ENCODE measurements around the gene XPR1. TPM values are rescaled to one million over a fixed set of nuclear protein-coding genes. Genes with fewer than 3 reads are reported as not detected.

The XPR1 gene
- total and polyA plus RNA-seq, 2 donors, result 9.5 to 10.3 TPM

DNA sequence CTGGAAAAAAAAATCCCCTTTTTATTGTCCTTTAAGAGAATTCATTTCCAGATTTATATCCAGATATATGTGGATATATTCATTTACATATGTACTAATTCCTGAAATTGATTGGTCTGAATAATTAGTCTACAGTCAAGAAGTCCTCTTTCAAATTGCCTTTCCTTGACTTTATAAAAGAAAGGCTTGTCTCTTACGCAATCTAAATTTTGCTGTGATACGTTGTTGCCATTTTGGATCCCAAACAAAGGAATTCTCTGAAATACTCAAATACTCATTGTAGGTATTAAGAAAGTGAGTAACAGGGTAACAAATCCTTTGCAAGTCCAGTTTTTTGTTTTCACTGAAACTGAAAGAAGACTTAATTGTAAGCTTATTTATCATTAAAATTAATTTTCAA lies 144.0 kb downstream of the XPR1 start:
- WGBS, result 99% methylated on average over 2 of the region's 2 CpGs
- Histone ChIP-seq H3K27me3 (ENCODE audit: control insufficient read depth in 2 of 2, insufficient read depth in 1 of 2, low read length in 1 of 2) (no peaks in the 10 kb centered on the region), H3K36me3 (ENCODE audit: control insufficient read depth in 2 of 2, insufficient read depth in 2 of 2, low read length in 1 of 2) (no peaks in the 10 kb centered on the region), H3K4me3 (ENCODE audit: low read length in 2 of 2) (no peak overlapping the region), H3K27ac (ENCODE audit: low read depth in 1 of 2, low read length in 1 of 2) (no peak overlapping the region), H3K4me1 (ENCODE audit: control insufficient read depth in 2 of 2, insufficient read depth in 2 of 2, low read length in 2 of 2) (no peaks in the 10 kb centered on the region), H3K9me3 (ENCODE audit: control insufficient read depth in 2 of 2, insufficient read depth in 1 of 2, low read length in 1 of 2) (no peaks in the 10 kb centered on the region)
- DNase-seq (ENCODE audit: low read depth in 6 of 9, low spot score in 9 of 9), result no peak

DNA sequence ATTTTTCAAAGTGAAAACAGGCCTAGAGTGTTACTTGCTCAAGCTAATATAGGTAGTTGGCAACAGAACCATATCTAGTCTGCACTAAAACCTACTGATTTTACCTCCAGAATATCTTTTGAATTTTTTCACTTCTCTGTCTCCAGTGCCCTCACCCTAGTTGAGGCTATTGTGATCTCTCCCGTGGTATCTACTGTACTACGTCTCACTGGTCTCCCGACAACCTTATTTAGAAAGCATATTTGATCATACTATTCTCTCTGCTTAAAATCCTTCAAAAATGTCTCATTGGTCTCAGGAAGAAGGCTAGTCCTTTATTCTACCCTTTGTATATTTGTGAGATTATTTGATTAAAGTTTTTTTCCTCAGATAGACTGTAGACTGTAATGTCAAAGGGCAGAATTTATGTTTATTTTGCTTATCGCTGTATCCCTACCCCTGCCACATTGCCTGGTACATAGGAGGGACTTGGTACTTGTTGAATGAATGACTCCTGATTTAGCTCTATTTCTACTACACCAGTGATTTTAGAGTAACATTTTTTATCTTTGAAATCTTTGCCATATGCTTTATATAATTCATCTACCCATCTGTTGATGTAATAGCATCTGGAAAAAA lies 145.4 kb downstream of the XPR1 start:
- WGBS, result 73% methylated on average over 4 of the region's 4 CpGs
- DNase-seq (ENCODE audit: low read depth in 6 of 9, low spot score in 9 of 9), result no peak
- no peaks in the 10 kb centered on the region for H3K9me3 ChIP-seq (ENCODE audit: control insufficient read depth in 2 of 2, insufficient read depth in 1 of 2, low read length in 1 of 2)

DNA sequence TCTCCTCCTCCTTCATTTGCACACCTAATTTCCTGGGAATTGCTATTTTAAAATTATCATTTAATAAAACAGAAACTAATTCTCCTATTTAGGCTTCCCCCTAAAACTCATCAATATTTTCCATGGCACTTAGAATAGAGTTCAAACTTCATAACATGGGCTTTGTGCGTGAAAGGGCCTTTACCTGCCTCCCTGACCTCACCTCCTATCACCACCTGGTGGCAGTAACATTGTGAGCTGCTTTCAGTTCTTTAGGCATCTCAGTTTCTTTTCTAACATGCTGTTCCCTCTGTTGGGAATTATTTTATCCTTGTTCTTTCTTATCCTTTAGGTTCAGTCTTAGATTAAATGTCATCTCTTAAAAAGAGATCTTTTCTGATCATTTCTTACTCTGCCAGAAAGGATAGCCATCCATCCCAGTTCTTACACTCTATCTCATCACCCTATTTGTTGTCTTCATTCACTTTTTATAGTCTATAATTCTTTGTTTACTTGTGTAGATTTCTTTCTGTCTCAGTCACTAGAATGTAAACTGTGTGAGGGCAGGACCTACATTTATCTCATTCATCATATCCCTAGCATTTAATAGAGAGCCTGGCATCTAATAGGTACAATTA lies 147.1 kb downstream of the XPR1 start:
- DNase-seq (ENCODE audit: low read depth in 6 of 9, low spot score in 9 of 9), result peak in 2 of 9 donors; percentile 4 to 24
- no peaks in the 10 kb centered on the region for H3K9me3 ChIP-seq (ENCODE audit: control insufficient read depth in 2 of 2, insufficient read depth in 1 of 2, low read length in 1 of 2)
- no peak overlapping the region for H3K27ac ChIP-seq (ENCODE audit: low read depth in 1 of 2, low read length in 1 of 2)
- no peaks in the 10 kb centered on the region for H3K36me3 ChIP-seq (ENCODE audit: control insufficient read depth in 2 of 2, insufficient read depth in 2 of 2, low read length in 1 of 2)
- H3K4me1 ChIP-seq (ENCODE audit: control insufficient read depth in 2 of 2, insufficient read depth in 2 of 2, low read length in 2 of 2), result no peaks in the 10 kb centered on the region
- H3K27me3 ChIP-seq (ENCODE audit: control insufficient read depth in 2 of 2, insufficient read depth in 1 of 2, low read length in 1 of 2), result no peaks in the 10 kb centered on the region
- H3K4me3 ChIP-seq (ENCODE audit: low read length in 2 of 2), result no peak overlapping the region
- WGBS, result 98% methylated on average over 1 of the region's 1 CpG

More for the DNA sequence above, 145.4 kb downstream of the XPR1 start:
- H3K4me3 ChIP-seq (ENCODE audit: low read length in 2 of 2), result no peak overlapping the region
- no peaks in the 10 kb centered on the region for H3K4me1 ChIP-seq (ENCODE audit: control insufficient read depth in 2 of 2, insufficient read depth in 2 of 2, low read length in 2 of 2)
- no peaks in the 10 kb centered on the region for H3K27me3 ChIP-seq (ENCODE audit: control insufficient read depth in 2 of 2, insufficient read depth in 1 of 2, low read length in 1 of 2)
- no peak overlapping the region for H3K27ac ChIP-seq (ENCODE audit: low read depth in 1 of 2, low read length in 1 of 2)
- H3K36me3 ChIP-seq (ENCODE audit: control insufficient read depth in 2 of 2, insufficient read depth in 2 of 2, low read length in 1 of 2), result no peaks in the 10 kb centered on the region

DNA sequence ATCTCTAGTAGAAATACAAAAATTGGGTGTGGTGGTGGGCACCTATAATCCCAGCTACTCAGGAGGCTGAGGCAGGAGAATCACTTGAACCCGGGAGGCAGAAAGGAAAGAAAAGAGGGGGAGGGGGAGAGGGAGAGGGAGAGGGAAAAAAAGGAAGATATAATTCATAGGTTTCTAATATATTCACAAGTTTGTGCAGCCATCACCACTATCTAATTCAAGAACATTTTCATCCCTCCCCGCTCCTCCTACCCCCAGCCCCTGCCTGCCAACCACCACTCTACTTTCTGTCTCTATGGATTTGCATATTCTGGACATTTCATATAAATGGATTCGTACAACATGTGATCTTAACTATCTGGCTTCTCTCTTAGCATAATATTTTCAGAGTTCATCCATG lies 147.8 kb downstream of the XPR1 start:
- Histone ChIP-seq H3K27me3 (ENCODE audit: control insufficient read depth in 2 of 2, insufficient read depth in 1 of 2, low read length in 1 of 2) (no peaks in the 10 kb centered on the region), H3K4me3 (ENCODE audit: low read length in 2 of 2) (no peak overlapping the region), H3K4me1 (ENCODE audit: control insufficient read depth in 2 of 2, insufficient read depth in 2 of 2, low read length in 2 of 2) (no peaks in the 10 kb centered on the region), H3K9me3 (ENCODE audit: control insufficient read depth in 2 of 2, insufficient read depth in 1 of 2, low read length in 1 of 2) (no peaks in the 10 kb centered on the region), H3K27ac (ENCODE audit: low read depth in 1 of 2, low read length in 1 of 2) (no peak overlapping the region), H3K36me3 (ENCODE audit: control insufficient read depth in 2 of 2, insufficient read depth in 2 of 2, low read length in 1 of 2) (no peaks in the 10 kb centered on the region)
- WGBS, result over 99% methylated on average over 3 of the region's 3 CpGs
- DNase-seq (ENCODE audit: low read depth in 6 of 9, low spot score in 9 of 9), result no peak

DNA sequence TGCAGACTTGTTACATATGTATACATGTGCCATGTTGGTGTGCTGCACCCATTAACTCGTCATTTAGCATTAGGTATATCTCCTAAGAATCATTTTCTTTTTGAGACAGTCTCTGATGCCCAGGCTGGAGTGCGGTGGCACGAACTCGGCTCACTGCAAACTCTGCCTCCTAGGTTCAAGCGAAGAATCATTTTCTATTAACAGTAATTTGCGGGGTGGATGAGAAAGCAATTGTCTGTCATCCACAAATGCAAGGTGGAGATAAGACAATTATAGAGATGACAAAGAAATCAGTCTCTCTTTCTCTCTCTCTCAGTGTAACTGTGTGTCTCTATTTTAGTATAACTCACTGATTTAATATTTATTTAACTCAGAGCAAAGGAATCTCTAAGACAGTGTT lies 149.9 kb downstream of the XPR1 start:
- Histone ChIP-seq H3K36me3 (ENCODE audit: control insufficient read depth in 2 of 2, insufficient read depth in 2 of 2, low read length in 1 of 2) (no peaks in the 10 kb centered on the region), H3K27ac (ENCODE audit: low read depth in 1 of 2, low read length in 1 of 2) (no peak overlapping the region), H3K9me3 (ENCODE audit: control insufficient read depth in 2 of 2, insufficient read depth in 1 of 2, low read length in 1 of 2) (no peaks in the 10 kb centered on the region), H3K4me1 (ENCODE audit: control insufficient read depth in 2 of 2, insufficient read depth in 2 of 2, low read length in 2 of 2) (no peaks in the 10 kb centered on the region), H3K4me3 (ENCODE audit: low read length in 2 of 2) (no peak overlapping the region), H3K27me3 (ENCODE audit: control insufficient read depth in 2 of 2, insufficient read depth in 1 of 2, low read length in 1 of 2) (no peaks in the 10 kb centered on the region)
- no peak for DNase-seq (ENCODE audit: low read depth in 6 of 9, low spot score in 9 of 9)
- whole genome bisulfite sequencing, result 97% methylated on average over 6 of the region's 6 CpGs

DNA sequence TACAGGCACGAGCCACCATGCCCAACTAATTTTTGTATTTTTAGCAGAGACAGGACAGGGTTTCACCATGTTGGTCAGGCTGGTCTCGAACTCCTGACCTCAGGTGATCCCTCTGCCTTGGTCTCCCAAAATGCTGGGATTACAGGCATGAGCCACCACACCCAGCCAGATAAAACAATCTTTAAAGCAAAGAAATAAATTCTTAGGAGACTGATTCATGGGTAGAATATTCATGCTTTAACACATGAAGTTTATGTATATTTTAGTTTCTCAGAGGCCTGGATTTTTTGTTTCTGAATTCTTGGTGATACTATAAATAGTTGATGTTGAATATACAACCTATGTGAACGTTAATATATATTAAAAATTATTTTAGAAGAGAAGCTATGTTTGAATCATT lies 153.5 kb downstream of the XPR1 start:
- Histone ChIP-seq H3K4me1 (ENCODE audit: control insufficient read depth in 2 of 2, insufficient read depth in 2 of 2, low read length in 2 of 2) (no peaks in the 10 kb centered on the region), H3K27ac (ENCODE audit: low read depth in 1 of 2, low read length in 1 of 2) (no peak overlapping the region), H3K27me3 (ENCODE audit: control insufficient read depth in 2 of 2, insufficient read depth in 1 of 2, low read length in 1 of 2) (no peaks in the 10 kb centered on the region), H3K4me3 (ENCODE audit: low read length in 2 of 2) (no peak overlapping the region), H3K36me3 (ENCODE audit: control insufficient read depth in 2 of 2, insufficient read depth in 2 of 2, low read length in 1 of 2) (no peaks in the 10 kb centered on the region), H3K9me3 (ENCODE audit: control insufficient read depth in 2 of 2, insufficient read depth in 1 of 2, low read length in 1 of 2) (no peaks in the 10 kb centered on the region)
- no peak for DNase-seq (ENCODE audit: low read depth in 6 of 9, low spot score in 9 of 9)
- WGBS, result 96% methylated on average over 3 of the region's 3 CpGs

DNA sequence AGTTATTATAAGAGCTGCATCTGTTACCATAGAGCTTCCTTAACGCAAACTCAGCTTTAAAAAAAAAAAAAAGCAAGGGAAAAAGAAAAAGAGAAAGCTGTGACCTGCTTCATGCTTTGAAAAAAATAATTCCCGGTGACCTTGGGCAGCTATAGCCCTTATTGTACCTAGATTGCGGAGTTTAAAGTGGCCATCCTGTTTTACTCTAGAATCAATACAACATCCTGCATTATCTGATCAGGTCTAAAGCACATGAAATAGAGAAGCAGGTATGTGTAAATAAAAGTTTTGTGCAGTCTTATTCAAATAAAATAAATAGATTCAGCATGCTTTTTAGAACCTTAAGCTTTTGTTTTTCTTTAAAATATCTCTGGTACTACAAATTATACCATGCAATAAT lies 154.1 kb downstream of the XPR1 start:
- no peaks in the 10 kb centered on the region for H3K27me3 ChIP-seq (ENCODE audit: control insufficient read depth in 2 of 2, insufficient read depth in 1 of 2, low read length in 1 of 2)
- H3K27ac ChIP-seq (ENCODE audit: low read depth in 1 of 2, low read length in 1 of 2), result no peak overlapping the region
- H3K9me3 ChIP-seq (ENCODE audit: control insufficient read depth in 2 of 2, insufficient read depth in 1 of 2, low read length in 1 of 2), result no peaks in the 10 kb centered on the region
- no peaks in the 10 kb centered on the region for H3K36me3 ChIP-seq (ENCODE audit: control insufficient read depth in 2 of 2, insufficient read depth in 2 of 2, low read length in 1 of 2)
- H3K4me1 ChIP-seq (ENCODE audit: control insufficient read depth in 2 of 2, insufficient read depth in 2 of 2, low read length in 2 of 2), result no peaks in the 10 kb centered on the region
- no peak for DNase-seq (ENCODE audit: low read depth in 6 of 9, low spot score in 9 of 9)
- H3K4me3 ChIP-seq (ENCODE audit: low read length in 2 of 2), result no peak overlapping the region
- WGBS, result 96% methylated on average over 3 of the region's 3 CpGs

DNA sequence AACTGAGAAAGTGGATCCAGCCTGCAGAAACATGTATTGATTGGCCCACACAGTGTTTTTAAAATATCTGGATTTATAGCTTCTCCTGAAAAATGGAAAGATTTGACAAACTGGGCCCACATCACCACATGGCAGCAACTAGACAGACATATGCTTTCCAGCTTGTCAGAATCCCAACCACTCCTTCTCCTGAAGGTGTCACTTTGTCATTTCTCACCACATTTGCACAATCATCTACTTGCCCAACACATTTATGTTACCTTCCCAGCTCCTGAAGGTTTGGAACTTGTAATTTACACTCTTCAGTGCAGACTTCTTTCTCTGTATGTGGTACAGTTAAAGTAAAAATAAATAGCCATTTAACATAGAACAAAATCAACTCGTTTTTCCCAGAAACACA lies 154.8 kb downstream of the XPR1 start:
- Histone ChIP-seq H3K36me3 (ENCODE audit: control insufficient read depth in 2 of 2, insufficient read depth in 2 of 2, low read length in 1 of 2) (no peaks in the 10 kb centered on the region), H3K4me1 (ENCODE audit: control insufficient read depth in 2 of 2, insufficient read depth in 2 of 2, low read length in 2 of 2) (no peaks in the 10 kb centered on the region), H3K9me3 (ENCODE audit: control insufficient read depth in 2 of 2, insufficient read depth in 1 of 2, low read length in 1 of 2) (no peaks in the 10 kb centered on the region), H3K4me3 (ENCODE audit: low read length in 2 of 2) (no peak overlapping the region), H3K27me3 (ENCODE audit: control insufficient read depth in 2 of 2, insufficient read depth in 1 of 2, low read length in 1 of 2) (no peaks in the 10 kb centered on the region), H3K27ac (ENCODE audit: low read depth in 1 of 2, low read length in 1 of 2) (no peak overlapping the region)
- WGBS, result 96% methylated on average over 1 of the region's 1 CpG
- no peak for DNase-seq (ENCODE audit: low read depth in 6 of 9, low spot score in 9 of 9)

DNA sequence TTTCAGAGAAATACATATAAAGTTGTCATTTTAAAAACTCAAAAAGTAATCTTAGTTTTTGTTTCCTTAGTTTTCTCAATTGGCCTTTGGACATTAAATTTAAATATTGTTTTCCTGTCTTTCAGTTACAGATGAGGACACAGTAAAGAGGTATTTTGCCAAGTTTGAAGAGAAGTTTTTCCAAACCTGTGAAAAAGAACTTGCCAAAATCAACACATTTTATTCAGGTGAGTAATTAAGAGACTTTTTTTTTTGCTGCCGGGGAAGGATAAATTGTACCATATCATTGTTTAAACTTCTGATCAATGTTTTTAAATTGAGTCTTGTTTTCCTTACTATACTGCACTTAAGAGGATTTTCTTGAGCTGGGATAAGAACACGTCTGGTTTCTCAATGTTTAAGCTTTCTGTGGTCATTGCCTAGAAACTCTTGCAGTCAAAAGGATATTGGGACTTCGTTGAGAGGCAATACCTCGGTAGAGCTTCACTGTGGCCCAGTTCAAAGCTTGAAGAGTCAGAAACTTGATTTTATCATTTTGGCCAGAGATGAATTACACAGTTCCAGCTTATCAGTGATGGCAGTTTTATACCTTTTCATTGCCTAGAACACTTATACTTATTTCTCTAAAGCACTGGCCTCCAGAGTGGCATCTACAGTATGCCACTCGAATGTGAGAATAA lies 155.9 kb downstream of the XPR1 start:
- no peak overlapping the region for H3K4me3 ChIP-seq (ENCODE audit: low read length in 2 of 2)
- no peaks in the 10 kb centered on the region for H3K27me3 ChIP-seq (ENCODE audit: control insufficient read depth in 2 of 2, insufficient read depth in 1 of 2, low read length in 1 of 2)
- H3K9me3 ChIP-seq (ENCODE audit: control insufficient read depth in 2 of 2, insufficient read depth in 1 of 2, low read length in 1 of 2), result no peaks in the 10 kb centered on the region
- no peaks in the 10 kb centered on the region for H3K36me3 ChIP-seq (ENCODE audit: control insufficient read depth in 2 of 2, insufficient read depth in 2 of 2, low read length in 1 of 2)
- no peaks in the 10 kb centered on the region for H3K4me1 ChIP-seq (ENCODE audit: control insufficient read depth in 2 of 2, insufficient read depth in 2 of 2, low read length in 2 of 2)
- 87% methylated on average over 5 of the region's 5 CpGs for WGBS
- no peak overlapping the region for H3K27ac ChIP-seq (ENCODE audit: low read depth in 1 of 2, low read length in 1 of 2)
- DNase-seq (ENCODE audit: low read depth in 6 of 9, low spot score in 9 of 9), result no peak
